Muscle of leg (tissue), 11 donors: ENCODE data around the gene STK38. TPM values are rescaled to one million over a fixed set of nuclear protein-coding genes. Genes with fewer than 3 reads are reported as not detected.

ENCODE experiments used
- DNase-seq: peaks from one replicate; pipeline ENCODE4 v3.0.0; 2013
- H3K27ac ChIP-seq: one replicate; pipeline ENCODE4 v1.5.1; 2013; ENCODE audit warnings: mild to moderate bottlenecking, low read length, control low read depth
- H3K27me3 ChIP-seq: one replicate; pipeline ENCODE4 v1.6.1; 2013; ENCODE audit warnings: low read length; ENCODE audit not compliant: control insufficient read depth, insufficient read depth
- H3K36me3 ChIP-seq: one replicate; pipeline ENCODE4 v1.6.1; 2013; ENCODE audit warnings: low read length; ENCODE audit not compliant: control insufficient read depth, insufficient read depth
- H3K4me1 ChIP-seq: one replicate; pipeline ENCODE4 v1.6.1; 2013; ENCODE audit warnings: low read length; ENCODE audit not compliant: control insufficient read depth, insufficient read depth
- H3K4me3 ChIP-seq: one replicate; pipeline ENCODE4 v1.5.1; 2013; ENCODE audit warnings: low read length, control low read depth
- H3K9me3 ChIP-seq: replicated peaks from 2 replicates; pipeline ENCODE4 v1.6.1; 2013; ENCODE audit warnings: low read depth, low read length; ENCODE audit not compliant: control insufficient read depth
- WGBS: methylation state at CpG from one replicate; pipeline ENCODE4 v1.1.5; 2013; ENCODE audit warnings: missing lambda C conversion rate; ENCODE audit not compliant: insufficient coverage; 5-methylcytosine and 5-hydroxymethylcytosine counted together
- polyA plus RNA-seq, 8 donors: library from polyadenylated mRNA; unstranded; fragments of 120-200 nt; gene quantifications; one replicate each; pipeline versions ENCODE4 v1.2.1 to v1.2.3, GENCODE V29; 2013; ENCODE audit warnings: inconsistent platforms in 1 of 8, low replicate concordance in 1 of 8; ENCODE audit not compliant: insufficient read length in 8 of 8, insufficient read depth in 1 of 8
- total RNA-seq: library from RNA; stranded (reverse); fragments of 120-200 nt; gene quantifications from one replicate; pipeline ENCODE4 v1.2.4, GENCODE V29; 2013

The STK38 gene
- total and polyA plus RNA-seq, 9 donors: 17.2 to 37.9 (median 28.4) TPM

GRCh38 chr6:36547646-36548400 is 544 bp upstream of the STK38 start:
- Histone ChIP-seq H3K27me3 (no peaks in the 10 kb centered on the region), H3K27ac (peak overlapping the region; percentile 32), H3K4me1 (peaks cover 3% of the 10 kb centered on the region), H3K9me3 (no peaks in the 10 kb centered on the region), H3K36me3 (no peaks in the 10 kb centered on the region), H3K4me3 (no peak overlapping the region)
- DNase-seq: no peak
- WGBS: 30% methylated on average over 2 of the region's 13 CpGs

GRCh38 chr6:36546308-36546919 is 865 bp downstream of the STK38 start:
- DNase-seq: peak; percentile 79
- Histone ChIP-seq H3K27ac (peak overlapping the region; percentile 94), H3K4me1 (peaks cover 3% of the 10 kb centered on the region), H3K9me3 (no peaks in the 10 kb centered on the region), H3K4me3 (peak overlapping the region; percentile 89), H3K27me3 (no peaks in the 10 kb centered on the region), H3K36me3 (no peaks in the 10 kb centered on the region)
- WGBS: 0% methylated on average over 12 of the region's 15 CpGs

GRCh38 chr6:36545767-36546307 is 1.4 kb downstream of the STK38 start:
- H3K27ac ChIP-seq: peak overlapping the region; percentile 94
- no peaks in the 10 kb centered on the region for H3K27me3 ChIP-seq
- DNase-seq: no peak
- peak overlapping the region; percentile 89 for H3K4me3 ChIP-seq
- no peaks in the 10 kb centered on the region for H3K36me3 ChIP-seq
- H3K4me1 ChIP-seq: peaks cover 3% of the 10 kb centered on the region
- no peaks in the 10 kb centered on the region for H3K9me3 ChIP-seq
- WGBS: 50% methylated on average over 2 of the region's 3 CpGs

- H3K9me3 ChIP-seq: no peaks in the 10 kb centered on the region
- peaks cover 9% of the 10 kb centered on the region for H3K36me3 ChIP-seq
- WGBS: no CpG with 5 or more reads among the region's 1 CpG
- peak; percentile 50 for DNase-seq
- H3K27me3 ChIP-seq: no peaks in the 10 kb centered on the region
- no peak overlapping the region for H3K27ac ChIP-seq
- H3K4me3 ChIP-seq: no peak overlapping the region
- peaks cover 3% of the 10 kb centered on the region for H3K4me1 ChIP-seq
Measured at GRCh38 chr6:36544228-36544627, 3.1 kb downstream of the STK38 start.

- Histone ChIP-seq H3K27me3 (no peaks in the 10 kb centered on the region), H3K27ac (no peak overlapping the region), H3K4me3 (no peak overlapping the region), H3K4me1 (peaks cover 3% of the 10 kb centered on the region), H3K36me3 (peaks cover 17% of the 10 kb centered on the region), H3K9me3 (no peaks in the 10 kb centered on the region)
- no CpG with 5 or more reads among the region's 2 CpGs for WGBS
- DNase-seq: no peak
Measured at GRCh38 chr6:36542041-36542440, 5.2 kb downstream of the STK38 start.

- peaks cover 3% of the 10 kb centered on the region for H3K4me1 ChIP-seq
- H3K4me3 ChIP-seq: no peak overlapping the region
- H3K9me3 ChIP-seq: no peaks in the 10 kb centered on the region
- no peak overlapping the region for H3K27ac ChIP-seq
- H3K36me3 ChIP-seq: peaks cover 21% of the 10 kb centered on the region
- no CpG with 5 or more reads among the region's 4 CpGs for WGBS
- no peak for DNase-seq
- H3K27me3 ChIP-seq: no peaks in the 10 kb centered on the region
Measured at GRCh38 chr6:36539814-36540568, 7.3 kb downstream of the STK38 start.

GRCh38 chr6:36536873-36537547 is 10.3 kb downstream of the STK38 start:
- no peak for DNase-seq
- H3K4me3 ChIP-seq: no peak overlapping the region
- no peaks in the 10 kb centered on the region for H3K27me3 ChIP-seq
- no CpG with 5 or more reads among the region's 3 CpGs for WGBS
- H3K4me1 ChIP-seq: no peaks in the 10 kb centered on the region
- no peaks in the 10 kb centered on the region for H3K9me3 ChIP-seq
- H3K36me3 ChIP-seq: peaks cover 24% of the 10 kb centered on the region
- H3K27ac ChIP-seq: no peak overlapping the region

GRCh38 chr6:36533321-36533720 is 14.0 kb downstream of the STK38 start:
- no CpG with 5 or more reads among the region's 1 CpG for WGBS
- Histone ChIP-seq H3K4me3 (no peak overlapping the region), H3K27me3 (no peaks in the 10 kb centered on the region), H3K9me3 (no peaks in the 10 kb centered on the region), H3K27ac (no peak overlapping the region), H3K36me3 (peaks cover 24% of the 10 kb centered on the region), H3K4me1 (no peaks in the 10 kb centered on the region)
- DNase-seq: no peak

- peaks cover 31% of the 10 kb centered on the region for H3K36me3 ChIP-seq
Measured at GRCh38 chr6:36526066-36526465, 21.2 kb downstream of the STK38 start.

More at GRCh38 chr6:36526066-36526465, 21.2 kb downstream of the STK38 start:
- no peak for DNase-seq
- Histone ChIP-seq H3K4me1 (no peaks in the 10 kb centered on the region), H3K4me3 (no peak overlapping the region), H3K27me3 (no peaks in the 10 kb centered on the region), H3K27ac (no peak overlapping the region), H3K9me3 (no peaks in the 10 kb centered on the region)
- no CpG with 5 or more reads among the region's 2 CpGs for WGBS
